ENCODE data around the gene DBF4. TPM values are rescaled to one million over a fixed set of nuclear protein-coding genes. Genes with fewer than 3 reads are reported as not detected.
"Not testable (repeated sequence)": the region's sequence is repeated elsewhere in the genome, so short reads cannot be mapped to it uniquely, and the experiment has no call there.

The DBF4 gene
- total RNA-seq, 1 donor from 2014 or later: 11.5 TPM

DNA sequence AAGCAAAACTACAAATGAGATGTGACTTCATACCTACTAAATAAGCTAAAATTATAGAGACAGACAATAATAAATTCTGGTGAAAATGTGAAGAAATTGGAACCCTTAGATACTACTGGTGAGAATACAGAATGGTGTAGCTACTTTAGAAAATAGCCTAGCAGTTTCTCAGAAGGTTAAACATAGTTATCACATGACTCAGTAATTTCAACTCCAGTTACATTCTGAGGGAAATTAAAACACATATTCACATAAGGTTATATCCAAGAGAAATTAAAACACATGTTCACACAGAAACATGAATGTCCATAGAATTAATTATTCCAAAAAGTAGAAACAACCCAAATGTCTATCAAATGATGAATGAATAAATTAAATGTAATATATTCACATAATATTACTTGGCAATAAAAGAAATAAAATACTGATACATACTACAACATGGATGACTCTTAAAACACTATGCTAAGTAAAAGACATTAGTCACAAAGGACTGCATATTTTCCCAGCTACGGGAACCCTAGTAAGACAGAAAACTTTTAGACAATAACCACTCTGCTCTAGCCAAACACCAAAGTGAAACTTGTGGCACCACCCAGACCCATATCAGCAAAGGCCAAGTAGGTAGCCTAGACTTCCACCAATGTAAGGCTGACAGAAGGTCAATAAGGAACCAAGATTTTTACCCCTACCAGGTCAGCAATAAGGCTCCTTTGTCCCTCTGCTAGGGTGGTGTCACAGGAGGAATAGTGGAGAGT, 25.3 kb upstream of the DBF4 start:
- Histone ChIP-seq H3K4me1 (no peaks in the 10 kb centered on the region), H3K9me3 (no peaks in the 10 kb centered on the region), H3K27ac (no peak overlapping the region), H3K36me3 (peaks cover 19% of the 10 kb centered on the region), H3K4me3 (no peak overlapping the region), H3K27me3 (ENCODE audit: low read depth) (no peaks in the 10 kb centered on the region)
- ATAC-seq: no peak
- no peak for DNase-seq
- intact Hi-C loops (cut with DNase I): no loop called here
- TF ChIP-seq, protein P1, sequence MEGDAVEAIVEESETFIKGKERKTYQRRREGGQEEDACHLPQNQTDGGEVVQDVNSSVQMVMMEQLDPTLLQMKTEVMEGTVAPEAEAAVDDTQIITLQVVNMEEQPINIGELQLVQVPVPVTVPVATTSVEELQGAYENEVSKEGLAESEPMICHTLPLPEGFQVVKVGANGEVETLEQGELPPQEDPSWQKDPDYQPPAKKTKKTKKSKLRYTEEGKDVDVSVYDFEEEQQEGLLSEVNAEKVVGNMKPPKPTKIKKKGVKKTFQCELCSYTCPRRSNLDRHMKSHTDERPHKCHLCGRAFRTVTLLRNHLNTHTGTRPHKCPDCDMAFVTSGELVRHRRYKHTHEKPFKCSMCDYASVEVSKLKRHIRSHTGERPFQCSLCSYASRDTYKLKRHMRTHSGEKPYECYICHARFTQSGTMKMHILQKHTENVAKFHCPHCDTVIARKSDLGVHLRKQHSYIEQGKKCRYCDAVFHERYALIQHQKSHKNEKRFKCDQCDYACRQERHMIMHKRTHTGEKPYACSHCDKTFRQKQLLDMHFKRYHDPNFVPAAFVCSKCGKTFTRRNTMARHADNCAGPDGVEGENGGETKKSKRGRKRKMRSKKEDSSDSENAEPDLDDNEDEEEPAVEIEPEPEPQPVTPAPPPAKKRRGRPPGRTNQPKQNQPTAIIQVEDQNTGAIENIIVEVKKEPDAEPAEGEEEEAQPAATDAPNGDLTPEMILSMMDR (IDR thresholded peaks at IDR 0.05): no peak

- TF ChIP-seq, protein P1 (IDR thresholded peaks at IDR 0.05): no peak
- DNase-seq (no peak), ATAC-seq (peak; percentile 29 to 37)
- Histone ChIP-seq H3K27me3 (ENCODE audit: low read depth) (no peaks in the 10 kb centered on the region), H3K4me3 (no peak overlapping the region), H3K4me1 (no peaks in the 10 kb centered on the region), H3K36me3 (peaks cover 15% of the 10 kb centered on the region), H3K9me3 (no peaks in the 10 kb centered on the region), H3K27ac (no peak overlapping the region)
- intact Hi-C loops (cut with DNase I): no loop called here
Observed at GRCh38 chr7:87852306-87852705, 24.0 kb upstream of the DBF4 start.

DNA sequence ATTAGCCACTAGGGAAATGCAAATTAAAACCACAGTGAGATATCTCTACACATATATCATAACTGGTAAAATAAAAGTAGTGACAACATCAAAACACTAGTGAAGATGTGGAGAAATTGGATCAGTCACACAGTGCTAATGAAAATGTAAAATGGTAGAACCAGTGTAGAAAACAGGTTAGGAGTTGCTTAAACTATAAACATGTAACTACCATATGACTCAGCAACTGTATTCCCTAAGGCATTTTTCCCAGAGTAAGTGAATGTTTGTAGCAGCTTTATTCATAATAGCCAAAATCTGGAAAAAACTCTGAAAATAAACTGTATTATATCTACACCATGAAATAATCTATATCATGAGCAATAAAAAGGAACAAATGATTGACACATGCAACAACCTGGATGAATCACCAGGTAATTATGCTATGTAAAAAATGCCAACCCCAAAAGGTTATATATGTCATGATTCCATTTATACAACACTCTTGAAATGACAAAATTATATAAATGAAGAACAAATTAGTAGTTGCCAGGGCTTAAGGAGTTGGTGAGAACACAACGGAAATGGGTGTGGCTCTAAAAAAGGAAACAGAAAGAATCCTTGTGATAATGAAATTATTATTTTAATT, 22.9 kb upstream of the DBF4 start:
- intact Hi-C loops (cut with DNase I): no loop called here
- Histone ChIP-seq H3K27ac (no peak overlapping the region), H3K36me3 (peaks cover 25% of the 10 kb centered on the region), H3K4me1 (no peaks in the 10 kb centered on the region), H3K27me3 (ENCODE audit: low read depth) (no peaks in the 10 kb centered on the region), H3K9me3 (no peaks in the 10 kb centered on the region), H3K4me3 (no peak overlapping the region)
- TF ChIP-seq, protein P1 (IDR thresholded peaks at IDR 0.05): no peak
- ATAC-seq (no peak), DNase-seq (no peak)

DNA sequence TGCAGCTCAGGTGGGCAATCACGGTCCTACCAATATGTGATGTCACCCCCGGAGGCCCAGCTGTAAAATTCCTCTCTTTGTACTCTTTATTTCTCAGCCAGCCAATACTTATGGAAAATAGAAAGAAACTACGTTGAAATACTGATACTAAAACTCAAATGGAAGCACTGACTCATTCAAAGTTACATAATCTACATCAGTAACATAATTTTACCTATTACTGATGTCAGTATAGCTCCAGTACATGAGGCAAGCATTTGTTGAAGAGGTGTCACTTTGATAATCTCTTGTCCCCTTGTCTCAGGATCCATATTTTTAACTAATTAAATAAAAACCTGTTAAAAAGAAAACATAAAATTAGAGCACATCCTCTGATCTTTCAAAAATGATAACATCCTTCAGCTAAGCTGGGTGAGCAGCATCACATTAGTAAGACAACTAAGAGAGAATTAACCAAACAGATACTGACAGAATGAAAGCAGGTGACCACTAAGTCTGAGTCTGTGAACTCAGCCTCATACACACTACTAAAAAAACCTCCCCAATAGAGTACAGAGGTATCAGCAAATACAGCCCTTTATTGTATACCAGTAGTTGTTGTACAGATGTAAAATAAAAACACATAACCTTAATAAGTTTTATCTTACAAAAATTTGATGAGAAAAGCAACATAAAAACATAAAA, 17.7 kb upstream of the DBF4 start:
- H3K27ac ChIP-seq: no peak overlapping the region
- intact Hi-C loops (cut with DNase I): no loop called here
- H3K36me3 ChIP-seq: peaks cover 27% of the 10 kb centered on the region
- H3K4me3 ChIP-seq: no peak overlapping the region
- no peaks in the 10 kb centered on the region for H3K4me1 ChIP-seq
- TF ChIP-seq, protein P1 (IDR thresholded peaks at IDR 0.05): no peak
- H3K27me3 ChIP-seq (ENCODE audit: low read depth): no peaks in the 10 kb centered on the region
- ATAC-seq (no peak), DNase-seq (no peak)
- no peaks in the 10 kb centered on the region for H3K9me3 ChIP-seq

DNA sequence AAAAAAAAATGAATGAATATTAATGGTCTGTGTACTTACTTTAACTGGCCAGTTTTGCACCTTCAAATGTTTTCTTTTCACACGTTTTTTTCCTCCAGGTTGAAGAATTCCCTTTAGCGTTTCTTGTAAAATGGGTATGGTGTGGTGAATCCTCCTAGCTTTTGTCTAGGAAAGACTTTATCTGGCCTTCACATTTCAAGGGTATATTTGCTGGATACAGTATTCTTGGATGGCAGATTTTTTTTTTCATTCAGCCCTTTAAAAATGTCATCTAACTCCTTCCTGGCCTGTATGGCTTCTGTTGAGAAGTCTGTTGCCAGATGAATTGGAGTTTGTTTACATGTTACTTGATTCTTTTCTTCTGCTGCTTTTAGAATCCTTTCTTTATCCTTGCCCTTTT, 10.2 kb upstream of the DBF4 start:
- TF ChIP-seq, protein P1 (IDR thresholded peaks at IDR 0.05): no peak
- intact Hi-C loops (cut with DNase I): no loop called here
- ATAC-seq (no peak), DNase-seq (no peak)
- no peaks in the 10 kb centered on the region for H3K4me1 ChIP-seq
- H3K27me3 ChIP-seq (ENCODE audit: low read depth): no peaks in the 10 kb centered on the region
- H3K36me3 ChIP-seq: no peaks in the 10 kb centered on the region
- H3K27ac ChIP-seq: no peak overlapping the region
- no peak overlapping the region for H3K4me3 ChIP-seq
- H3K9me3 ChIP-seq: peaks cover 14% of the 10 kb centered on the region

GRCh38 chr7:87866533-87866932, 9.8 kb upstream of the DBF4 start:
- ATAC-seq; H3K4me3 ChIP-seq; H3K4me1 ChIP-seq; H3K27ac ChIP-seq; H3K36me3 ChIP-seq; H3K27me3 ChIP-seq (ENCODE audit: low read depth); intact Hi-C loops (cut with DNase I); DNase-seq: not testable (repeated sequence)
- peaks cover 14% of the 10 kb centered on the region for H3K9me3 ChIP-seq

All from lower lobe of right lung (tissue), 2 donors.